GM23338 (cell line): Measurements from ENCODE around the gene CCDC71L. TPM values are rescaled to one million over a fixed set of nuclear protein-coding genes. Genes with fewer than 3 reads are reported as not detected.

Source experiments
- ATAC-seq: fragments of 200-7000 bp; cut with Tn5 transposase; 3 replicates; pipeline ENCODE4 v1.9.1; 2020
- DNase-seq: peaks from one replicate; pipeline ENCODE4 v3.0.0-alpha.2; 2015; ENCODE audit warnings: low spot score
- H2AFZ ChIP-seq: fragments of 200-600 bp; sonication (generic); 2 replicates; pipeline ENCODE4 v1.8.0; 2016; ENCODE audit warnings: antibody characterized with exemption, mild to moderate bottlenecking, moderate library complexity
- H3F3A ChIP-seq: fragments of 200-600 bp; sonication (generic); replicated peaks from 2 replicates; pipeline ENCODE4 v1.8.0; 2017; ENCODE audit warnings: antibody characterized with exemption, mixed run types, low read depth
- H3K27ac ChIP-seq: fragments of 200-600 bp; sonication (generic); 2 replicates; pipeline ENCODE4 v1.6.1; 2016; ENCODE audit warnings: low read depth
- H3K27me3 ChIP-seq: fragments of 200-600 bp; sonication (generic); 2 replicates; pipeline ENCODE4 v1.8.0; 2016; ENCODE audit warnings: mild to moderate bottlenecking, mixed run types, moderate library complexity; ENCODE audit not compliant: insufficient read depth
- H3K36me3 ChIP-seq: fragments of 200-600 bp; sonication (generic); 2 replicates; pipeline ENCODE4 v1.8.0; 2016; ENCODE audit warnings: mild to moderate bottlenecking; ENCODE audit not compliant: insufficient read depth
- H3K4me1 ChIP-seq: fragments of 200-600 bp; sonication (generic); 2 replicates; pipeline ENCODE4 v1.8.0; 2016; ENCODE audit warnings: mild to moderate bottlenecking, moderate library complexity; ENCODE audit not compliant: insufficient read depth
- H3K4me2 ChIP-seq: fragments of 200-600 bp; sonication (generic); 2 replicates; pipeline ENCODE4 v1.7.1; 2017; ENCODE audit warnings: mixed run types
- H3K4me3 ChIP-seq: fragments of 200-600 bp; sonication (generic); 2 replicates; pipeline ENCODE4 v1.6.1; 2016; ENCODE audit warnings: mixed run types
- H3K79me2 ChIP-seq: fragments of 200-600 bp; sonication (generic); replicated peaks from 2 replicates; pipeline ENCODE4 v1.8.0; 2017; ENCODE audit warnings: mild to moderate bottlenecking; ENCODE audit not compliant: insufficient read depth
- H3K9me2 ChIP-seq: fragments of 200-600 bp; sonication (generic); 2 replicates; pipeline ENCODE4 v1.8.0; 2017; ENCODE audit not compliant: insufficient read depth
- H4K20me1 ChIP-seq: fragments of 200-600 bp; sonication (generic); replicated peaks from 2 replicates; pipeline ENCODE4 v1.8.0; 2017; ENCODE audit warnings: mild to moderate bottlenecking; ENCODE audit not compliant: insufficient read depth
- H3K27ac Mint-ChIP-seq: 2 replicates; pipeline ENCODE4 v1.8.0; 2020; ENCODE audit warnings: inconsistent platforms, mild to moderate bottlenecking, moderate library complexity, mixed read lengths
- H3K27me3 Mint-ChIP-seq: 3 replicates; pipeline ENCODE4 v1.8.0; 2022; ENCODE audit warnings: low read depth, mild to moderate bottlenecking, moderate library complexity, mixed read lengths, inconsistent platforms; ENCODE audit not compliant: insufficient read depth, poor library complexity
- H3K36me3 Mint-ChIP-seq: 3 replicates; pipeline ENCODE4 v1.8.0; 2021; ENCODE audit warnings: low read depth, mild to moderate bottlenecking, inconsistent platforms, moderate library complexity, mixed read lengths
- H3K4me1 Mint-ChIP-seq: 3 replicates; pipeline ENCODE4 v1.8.0; 2020; ENCODE audit warnings: mild to moderate bottlenecking, inconsistent platforms, mixed read lengths
- H3K4me3 Mint-ChIP-seq: 3 replicates; pipeline ENCODE4 v1.8.0; 2021; ENCODE audit warnings: moderate library complexity, mild to moderate bottlenecking, inconsistent platforms, mixed read lengths
- H3K9me3 Mint-ChIP-seq: 3 replicates; pipeline ENCODE4 v1.8.0; 2020; ENCODE audit warnings: moderate library complexity, mild to moderate bottlenecking, inconsistent platforms, mixed read lengths
- CREB1 ChIP-seq: fragments of 250-450 bp; sonication (Bioruptor Pico); IDR thresholded peaks from 2 replicates; pipeline ENCODE4 v1.5.0; 2020; ENCODE audit warnings: low read depth, mild to moderate bottlenecking, moderate library complexity
- JUNB ChIP-seq: IDR thresholded peaks from one replicate; pipeline ENCODE4 v1.6.1; 2016; ENCODE audit warnings: antibody characterized with exemption; ENCODE audit not compliant: unreplicated experiment
- NANOG ChIP-seq: IDR thresholded peaks from 2 replicates; pipeline ENCODE4 v1.6.1; 2016; ENCODE audit warnings: antibody characterized with exemption, borderline replicate concordance
- REST ChIP-seq: IDR thresholded peaks from one replicate; pipeline ENCODE4 v1.6.1; 2018; ENCODE audit warnings: antibody characterized with exemption; ENCODE audit not compliant: unreplicated experiment
- STAT1 ChIP-seq: IDR thresholded peaks from one replicate; pipeline ENCODE4 v1.6.1; 2016; ENCODE audit warnings: antibody characterized with exemption; ENCODE audit not compliant: unreplicated experiment
- ZNF331 ChIP-seq: fragments of 250-450 bp; sonication (Bioruptor Pico); IDR thresholded peaks from 2 replicates; pipeline ENCODE4 v1.5.0; 2020; ENCODE audit warnings: low read depth, mild to moderate bottlenecking, moderate library complexity
- polyA plus RNA-seq: library from polyadenylated mRNA; unstranded; fragments of >200 nt; fragmentation: Nextera tagmentation; extraction: Ambion mirVana; gene quantifications from 2 replicates; pipeline ENCODE4 v1.2.1, GENCODE V29; 2016
- total RNA-seq: library from RNA; depleted of rRNA; stranded (reverse); fragments of >200 nt; shearing (Covaris generic); gene quantifications from 2 replicates; pipeline ENCODE4 v1.2.3, GENCODE V29; 2014
- TF ChIP-seq, protein P1 (sequence below), 2 experiments: fragments of 200-600 bp in 1 of 2; sonication (generic) in 1 of 2; conservative IDR thresholded peaks; 2 replicates each; pipeline versions ENCODE4 v1.5.1 to v1.6.1; 2016 to 2017; ENCODE audit warnings: antibody characterized with exemption in 2 of 2, low read depth in 2 of 2, mild to moderate bottlenecking in 2 of 2, moderate library complexity in 1 of 2
- TF ChIP-seq, protein P2 (sequence below): fragments of 250-450 bp; sonication (Bioruptor Pico); IDR thresholded peaks from 2 replicates; pipeline ENCODE4 v1.5.0; 2020; ENCODE audit warnings: mild to moderate bottlenecking, moderate library complexity

CCDC71L gene
- total and polyA plus RNA-seq, 2 experiments from 2014 or later = 8.4 to 32.3 TPM

- Histone ChIP-seq H3K9me2 (peaks cover 20% of the 10 kb centered on the region), H2AFZ (peak overlapping the region; percentile 38; the same call in 1 of the 2 replicates), H3K27me3 (no peaks in the 10 kb centered on the region), H3F3A (no peaks in the 10 kb centered on the region), H3K27ac (no peak overlapping the region), H3K4me2 (peak overlapping the region; percentile 8; the same call in 1 of the 2 replicates), H3K36me3 (no peaks in the 10 kb centered on the region), H4K20me1 (no peaks in the 10 kb centered on the region), H3K79me2 (no peaks in the 10 kb centered on the region), H3K4me1 (peaks cover 18% of the 10 kb centered on the region), H3K4me3 (no peak overlapping the region)
- ATAC-seq (no peak), DNase-seq (peak; percentile 43)
- peaks cover 17% of the 10 kb centered on the region; the same call in 2 of the 3 replicates for H3K4me1 Mint-ChIP-seq
- no peak overlapping the region for H3K27ac Mint-ChIP-seq
- H3K4me3 Mint-ChIP-seq = no peak overlapping the region
- no peak for TF ChIP-seq CREB1 (CRISPR knock-in tag)
- TF ChIP-seq, protein P1, sequence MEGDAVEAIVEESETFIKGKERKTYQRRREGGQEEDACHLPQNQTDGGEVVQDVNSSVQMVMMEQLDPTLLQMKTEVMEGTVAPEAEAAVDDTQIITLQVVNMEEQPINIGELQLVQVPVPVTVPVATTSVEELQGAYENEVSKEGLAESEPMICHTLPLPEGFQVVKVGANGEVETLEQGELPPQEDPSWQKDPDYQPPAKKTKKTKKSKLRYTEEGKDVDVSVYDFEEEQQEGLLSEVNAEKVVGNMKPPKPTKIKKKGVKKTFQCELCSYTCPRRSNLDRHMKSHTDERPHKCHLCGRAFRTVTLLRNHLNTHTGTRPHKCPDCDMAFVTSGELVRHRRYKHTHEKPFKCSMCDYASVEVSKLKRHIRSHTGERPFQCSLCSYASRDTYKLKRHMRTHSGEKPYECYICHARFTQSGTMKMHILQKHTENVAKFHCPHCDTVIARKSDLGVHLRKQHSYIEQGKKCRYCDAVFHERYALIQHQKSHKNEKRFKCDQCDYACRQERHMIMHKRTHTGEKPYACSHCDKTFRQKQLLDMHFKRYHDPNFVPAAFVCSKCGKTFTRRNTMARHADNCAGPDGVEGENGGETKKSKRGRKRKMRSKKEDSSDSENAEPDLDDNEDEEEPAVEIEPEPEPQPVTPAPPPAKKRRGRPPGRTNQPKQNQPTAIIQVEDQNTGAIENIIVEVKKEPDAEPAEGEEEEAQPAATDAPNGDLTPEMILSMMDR (conservative IDR thresholded peaks at IDR 0.05; ENCODE audit: low read depth in 2 of 2) = no peak
- no peak for TF ChIP-seq ZNF331 (CRISPR knock-in tag)
- H3K36me3 Mint-ChIP-seq = no peaks in the 10 kb centered on the region; the same call in 2 of the 3 replicates
- H3K9me3 Mint-ChIP-seq = peaks cover 7% of the 10 kb centered on the region; the same call in 2 of the 3 replicates
- peaks cover 3% of the 10 kb centered on the region for H3K27me3 Mint-ChIP-seq
These were observed 34.4 kb downstream of the CCDC71L start for GRCh38 chr7:106626376-106627164.

GRCh38 chr7:106625678-106626301, 35.2 kb downstream of the CCDC71L start:
- H2AFZ ChIP-seq = peak overlapping the region; percentile 63; the same call in 1 of the 2 replicates
- H3K27ac ChIP-seq = no peak overlapping the region
- Mint-ChIP-seq H3K27me3 (peaks cover 3% of the 10 kb centered on the region), H3K36me3 (no peaks in the 10 kb centered on the region; the same call in 2 of the 3 replicates), H3K4me1 (peaks cover 17% of the 10 kb centered on the region; the same call in 2 of the 3 replicates), H3K4me3 (no peak overlapping the region), H3K9me3 (peaks cover 10% of the 10 kb centered on the region; the same call in 2 of the 3 replicates), H3K27ac (no peak overlapping the region)
- H4K20me1 ChIP-seq = no peaks in the 10 kb centered on the region
- no peaks in the 10 kb centered on the region for H3F3A ChIP-seq
- H3K79me2 ChIP-seq = no peaks in the 10 kb centered on the region
- peaks cover 18% of the 10 kb centered on the region for H3K4me1 ChIP-seq
- no peak overlapping the region for H3K4me3 ChIP-seq
- no peaks in the 10 kb centered on the region for H3K27me3 ChIP-seq
- H3K4me2 ChIP-seq = 0 out of 2 replicates have a peak overlapping the region, but pooled peaks have one; percentile 8
- DNase-seq (no peak), ATAC-seq (no peak)
- no peaks in the 10 kb centered on the region for H3K36me3 ChIP-seq
- H3K9me2 ChIP-seq = peaks cover 20% of the 10 kb centered on the region
- TF ChIP-seq REST (no peak), STAT1 (no peak), JUNB (no peak), NANOG (no peak)
- TF ChIP-seq, protein P2, sequence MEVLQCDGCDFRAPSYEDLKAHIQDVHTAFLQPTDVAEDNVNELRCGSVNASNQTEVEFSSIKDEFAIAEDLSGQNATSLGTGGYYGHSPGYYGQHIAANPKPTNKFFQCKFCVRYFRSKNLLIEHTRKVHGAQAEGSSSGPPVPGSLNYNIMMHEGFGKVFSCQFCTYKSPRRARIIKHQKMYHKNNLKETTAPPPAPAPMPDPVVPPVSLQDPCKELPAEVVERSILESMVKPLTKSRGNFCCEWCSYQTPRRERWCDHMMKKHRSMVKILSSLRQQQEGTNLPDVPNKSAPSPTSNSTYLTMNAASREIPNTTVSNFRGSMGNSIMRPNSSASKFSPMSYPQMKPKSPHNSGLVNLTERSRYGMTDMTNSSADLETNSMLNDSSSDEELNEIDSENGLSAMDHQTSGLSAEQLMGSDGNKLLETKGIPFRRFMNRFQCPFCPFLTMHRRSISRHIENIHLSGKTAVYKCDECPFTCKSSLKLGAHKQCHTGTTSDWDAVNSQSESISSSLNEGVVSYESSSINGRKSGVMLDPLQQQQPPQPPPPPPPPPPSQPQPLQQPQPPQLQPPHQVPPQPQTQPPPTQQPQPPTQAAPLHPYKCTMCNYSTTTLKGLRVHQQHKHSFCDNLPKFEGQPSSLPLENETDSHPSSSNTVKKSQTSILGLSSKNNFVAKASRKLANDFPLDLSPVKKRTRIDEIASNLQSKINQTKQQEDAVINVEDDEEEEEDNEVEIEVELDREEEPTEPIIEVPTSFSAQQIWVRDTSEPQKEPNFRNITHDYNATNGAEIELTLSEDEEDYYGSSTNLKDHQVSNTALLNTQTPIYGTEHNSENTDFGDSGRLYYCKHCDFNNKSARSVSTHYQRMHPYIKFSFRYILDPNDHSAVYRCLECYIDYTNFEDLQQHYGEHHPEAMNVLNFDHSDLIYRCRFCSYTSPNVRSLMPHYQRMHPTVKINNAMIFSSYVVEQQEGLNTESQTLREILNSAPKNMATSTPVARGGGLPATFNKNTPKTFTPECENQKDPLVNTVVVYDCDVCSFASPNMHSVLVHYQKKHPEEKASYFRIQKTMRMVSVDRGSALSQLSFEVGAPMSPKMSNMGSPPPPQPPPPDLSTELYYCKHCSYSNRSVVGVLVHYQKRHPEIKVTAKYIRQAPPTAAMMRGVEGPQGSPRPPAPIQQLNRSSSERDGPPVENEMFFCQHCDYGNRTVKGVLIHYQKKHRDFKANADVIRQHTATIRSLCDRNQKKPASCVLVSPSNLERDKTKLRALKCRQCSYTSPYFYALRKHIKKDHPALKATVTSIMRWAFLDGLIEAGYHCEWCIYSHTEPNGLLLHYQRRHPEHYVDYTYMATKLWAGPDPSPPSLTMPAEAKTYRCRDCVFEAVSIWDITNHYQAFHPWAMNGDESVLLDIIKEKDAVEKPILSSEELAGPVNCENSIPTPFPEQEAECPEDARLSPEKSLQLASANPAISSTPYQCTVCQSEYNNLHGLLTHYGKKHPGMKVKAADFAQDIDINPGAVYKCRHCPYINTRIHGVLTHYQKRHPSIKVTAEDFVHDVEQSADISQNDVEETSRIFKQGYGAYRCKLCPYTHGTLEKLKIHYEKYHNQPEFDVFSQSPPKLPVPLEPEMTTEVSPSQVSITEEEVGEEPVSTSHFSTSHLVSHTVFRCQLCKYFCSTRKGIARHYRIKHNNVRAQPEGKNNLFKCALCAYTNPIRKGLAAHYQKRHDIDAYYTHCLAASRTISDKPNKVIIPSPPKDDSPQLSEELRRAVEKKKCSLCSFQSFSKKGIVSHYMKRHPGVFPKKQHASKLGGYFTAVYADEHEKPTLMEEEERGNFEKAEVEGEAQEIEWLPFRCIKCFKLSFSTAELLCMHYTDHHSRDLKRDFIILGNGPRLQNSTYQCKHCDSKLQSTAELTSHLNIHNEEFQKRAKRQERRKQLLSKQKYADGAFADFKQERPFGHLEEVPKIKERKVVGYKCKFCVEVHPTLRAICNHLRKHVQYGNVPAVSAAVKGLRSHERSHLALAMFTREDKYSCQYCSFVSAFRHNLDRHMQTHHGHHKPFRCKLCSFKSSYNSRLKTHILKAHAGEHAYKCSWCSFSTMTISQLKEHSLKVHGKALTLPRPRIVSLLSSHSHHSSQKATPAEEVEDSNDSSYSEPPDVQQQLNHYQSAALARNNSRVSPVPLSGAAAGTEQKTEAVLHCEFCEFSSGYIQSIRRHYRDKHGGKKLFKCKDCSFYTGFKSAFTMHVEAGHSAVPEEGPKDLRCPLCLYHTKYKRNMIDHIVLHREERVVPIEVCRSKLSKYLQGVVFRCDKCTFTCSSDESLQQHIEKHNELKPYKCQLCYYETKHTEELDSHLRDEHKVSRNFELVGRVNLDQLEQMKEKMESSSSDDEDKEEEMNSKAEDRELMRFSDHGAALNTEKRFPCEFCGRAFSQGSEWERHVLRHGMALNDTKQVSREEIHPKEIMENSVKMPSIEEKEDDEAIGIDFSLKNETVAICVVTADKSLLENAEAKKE (CRISPR knock-in tag) = no peak
